ENCODE results near the gene ALDH5A1. TPM values are rescaled to one million over a fixed set of nuclear protein-coding genes. Genes with fewer than 3 reads are reported as not detected.

The ALDH5A1 gene
- polyA plus RNA-seq, 4 donors = 28.9 to 32.8 (median 31.3) TPM

DNA sequence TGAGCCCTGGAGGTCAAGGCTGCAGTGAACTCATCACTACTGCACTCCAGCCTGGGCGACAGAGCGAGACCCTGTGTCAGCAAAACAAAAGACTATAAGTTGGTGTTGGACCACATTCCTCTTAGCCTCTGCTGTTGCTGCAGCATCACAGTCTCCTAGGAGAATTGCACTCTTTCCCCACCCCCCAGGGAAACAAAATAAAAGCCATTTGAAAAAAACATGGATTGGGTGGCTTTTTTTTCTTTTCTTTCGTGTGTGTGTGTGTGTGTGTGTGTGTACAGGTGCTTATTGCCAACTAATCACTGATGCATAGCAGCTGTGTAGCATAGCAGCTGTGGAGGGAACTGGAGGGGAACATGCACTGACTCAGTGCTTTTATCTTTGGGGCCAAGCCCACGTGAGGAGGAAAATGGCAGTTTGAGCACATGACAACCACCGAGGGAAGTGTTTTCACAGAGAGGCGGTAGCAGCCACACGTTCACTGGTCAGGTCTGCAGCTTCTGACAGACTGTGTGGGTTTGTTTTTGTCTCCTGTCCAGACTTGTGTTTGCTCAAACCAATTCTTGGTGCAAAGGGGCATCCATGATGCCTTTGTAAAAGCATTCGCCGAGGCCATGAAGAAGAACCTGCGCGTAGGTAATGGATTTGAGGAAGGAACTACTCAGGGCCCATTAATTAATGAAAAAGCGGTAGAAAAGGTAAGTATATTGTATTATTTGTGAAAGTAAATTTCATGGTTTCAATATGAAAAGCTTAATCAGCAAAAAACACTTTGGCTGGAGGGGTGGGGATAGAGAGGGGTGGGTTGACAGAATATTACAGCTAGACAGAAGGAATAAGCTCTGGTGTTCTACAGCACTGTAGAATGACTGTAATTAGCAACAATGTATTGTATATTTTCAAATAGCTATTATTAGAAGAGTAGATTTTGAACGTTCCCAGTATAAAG, 27.7 kb downstream of the ALDH5A1 start:
- peak; percentile 18 to 44 (median 38) for DNase-seq (ENCODE audit: low read depth in 4 of 4, low spot score in 3 of 4)

DNA sequence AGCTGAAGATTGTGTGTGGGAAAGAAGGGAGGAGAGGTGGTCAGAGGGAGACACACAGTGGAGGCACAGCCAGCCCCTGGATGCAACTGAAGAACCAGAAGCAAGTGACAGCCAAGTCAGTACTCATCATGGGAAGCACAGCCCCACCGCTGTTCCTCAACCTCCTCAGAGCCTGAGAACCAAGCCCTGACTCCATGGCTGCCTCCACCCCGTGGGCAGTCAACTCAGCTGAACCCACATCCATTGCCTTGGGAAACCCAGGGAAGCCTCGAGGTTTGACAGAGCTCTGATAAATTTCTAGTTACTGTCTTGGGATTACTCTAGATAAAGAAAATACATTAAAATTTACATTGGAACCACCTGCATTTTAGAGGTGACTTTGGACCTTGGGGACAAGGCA, 29.6 kb downstream of the ALDH5A1 start:
- DNase-seq (ENCODE audit: low read depth in 4 of 4, low spot score in 3 of 4) = no peak

DNA sequence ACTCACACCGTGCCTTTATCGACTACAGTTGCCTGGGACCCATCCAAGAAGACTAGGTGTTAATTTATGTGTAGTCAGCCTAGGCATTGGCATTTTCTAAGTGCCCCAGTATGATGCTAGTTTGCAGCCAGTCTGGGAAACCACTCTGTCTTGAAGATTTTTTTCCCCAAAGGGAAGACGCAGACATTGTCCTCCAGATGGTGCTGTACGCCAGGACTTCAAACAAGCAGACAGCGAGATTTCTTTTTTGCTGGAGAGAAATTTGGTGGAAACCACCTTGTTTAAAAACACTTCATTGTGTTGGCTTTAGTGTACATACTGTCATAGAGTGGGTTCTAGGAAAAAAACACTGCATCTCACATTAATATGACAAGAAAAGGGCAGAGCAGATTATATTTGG, 30.0 kb downstream of the ALDH5A1 start:
- DNase-seq (ENCODE audit: low read depth in 4 of 4, low spot score in 3 of 4) = peak in 2 of 4 donors; percentile 10 to 25

DNA sequence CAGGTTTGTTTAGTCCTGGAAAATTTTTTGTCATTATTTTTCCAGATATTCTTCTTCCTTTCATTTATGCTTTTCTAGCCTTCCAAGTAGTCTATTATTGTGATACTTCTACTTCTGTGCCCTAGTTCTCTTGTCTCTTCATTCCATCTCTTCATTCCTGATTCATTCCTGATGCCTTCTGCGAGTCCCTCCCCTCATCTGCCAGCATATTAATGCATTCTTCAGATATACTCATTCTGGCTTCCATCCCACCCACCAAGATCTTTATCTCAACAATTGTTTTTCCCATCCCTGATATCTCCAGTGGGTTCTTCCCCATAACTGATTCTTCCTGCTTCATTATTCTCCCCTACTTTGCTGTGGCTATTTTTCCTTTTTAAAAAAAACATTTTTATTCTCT, 35.2 kb downstream of the ALDH5A1 start:
- DNase-seq (ENCODE audit: low read depth in 4 of 4, low spot score in 3 of 4) = no peak

DNA sequence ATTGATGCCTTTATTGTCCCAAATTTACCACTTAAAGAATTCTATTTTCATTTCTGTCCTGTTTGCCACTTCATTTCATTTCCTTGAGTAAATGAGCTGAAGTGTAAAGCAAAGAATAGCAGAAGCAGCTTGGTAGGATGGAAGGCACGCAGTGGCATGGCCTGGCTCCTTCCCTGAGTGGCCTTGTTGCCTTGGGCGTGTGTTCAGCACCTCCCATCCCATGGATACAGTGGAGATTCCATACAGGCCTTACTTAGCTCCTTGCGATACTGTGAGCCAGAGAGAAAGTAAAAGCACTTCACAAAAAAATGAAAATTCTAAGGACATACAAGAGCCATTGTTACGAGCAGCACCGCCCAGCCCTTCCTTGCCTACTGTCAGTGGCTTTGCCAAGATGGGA, 39.6 kb downstream of the ALDH5A1 start:
- no peak for DNase-seq (ENCODE audit: low read depth in 4 of 4, low spot score in 3 of 4)

DNA sequence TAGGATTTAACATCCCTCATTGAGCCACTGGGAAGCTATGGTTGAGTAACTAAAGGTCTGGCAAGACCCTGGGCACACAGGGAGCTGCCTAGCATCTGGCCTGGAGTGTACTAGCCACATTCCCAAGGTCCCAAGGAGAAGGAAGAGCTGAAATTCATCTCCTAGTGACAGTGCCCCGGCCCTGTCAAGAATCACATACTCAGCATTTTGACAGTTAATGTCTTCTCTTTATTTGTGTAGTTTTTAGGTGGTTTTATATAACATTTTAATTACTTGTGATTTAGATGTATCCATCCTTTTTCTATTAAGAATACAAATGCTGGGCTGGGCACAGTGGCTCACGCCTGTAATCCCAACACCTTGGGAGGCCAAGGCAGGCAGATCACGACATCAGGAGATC, 40.4 kb downstream of the ALDH5A1 start:
- no peak for DNase-seq (ENCODE audit: low read depth in 4 of 4, low spot score in 3 of 4)

DNA sequence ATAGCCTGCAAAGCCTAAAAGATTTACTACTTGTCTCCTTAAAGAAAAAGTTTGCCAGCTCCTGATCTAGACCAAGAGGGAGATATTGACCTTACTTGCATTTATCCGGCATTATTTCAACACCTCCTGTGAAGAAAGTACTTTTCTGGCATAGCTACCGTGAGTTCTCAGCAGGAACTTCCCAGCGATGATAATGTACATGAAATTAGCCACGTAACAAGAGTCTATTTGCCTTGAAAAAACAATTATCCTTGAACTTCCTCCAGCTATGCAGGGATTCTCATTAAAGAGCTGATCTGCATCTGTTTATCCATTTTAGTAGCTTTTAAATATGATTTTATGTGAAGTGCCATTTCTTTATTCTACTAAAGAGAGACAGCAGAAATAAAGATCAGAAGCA, 41.7 kb downstream of the ALDH5A1 start:
- no peak for DNase-seq (ENCODE audit: low read depth in 4 of 4, low spot score in 3 of 4)

DNA sequence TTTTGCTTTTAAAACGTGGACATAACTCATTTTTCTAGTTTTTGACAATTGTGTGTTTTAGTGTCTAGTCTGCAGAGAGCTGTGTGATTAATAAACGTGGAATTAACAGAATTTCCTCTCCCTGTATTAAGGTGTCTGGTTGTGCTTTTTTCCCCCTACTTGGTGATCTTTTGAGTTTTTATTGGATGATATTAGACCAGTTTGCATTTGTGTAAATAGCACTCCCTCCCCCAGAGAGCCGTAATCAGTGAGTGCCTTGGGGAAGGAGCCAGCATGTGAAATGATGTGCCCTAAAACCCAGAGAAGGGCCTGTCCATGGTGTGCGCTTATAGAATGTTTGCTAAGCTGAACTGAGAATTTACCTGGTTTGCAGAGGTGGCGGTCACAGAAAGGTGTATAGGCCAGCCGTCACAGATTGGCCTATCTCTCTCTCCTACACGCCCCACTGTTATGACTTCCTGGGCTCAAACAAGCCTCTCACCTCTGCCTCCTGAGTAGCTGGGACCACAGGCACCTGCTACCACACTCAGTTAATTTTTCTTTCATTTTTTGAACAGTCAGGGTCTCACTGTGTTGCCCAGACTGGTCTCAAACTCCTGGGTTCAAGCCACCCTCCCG, 42.4 kb downstream of the ALDH5A1 start:
- DNase-seq (ENCODE audit: low read depth in 4 of 4, low spot score in 3 of 4) = no peak

DNA sequence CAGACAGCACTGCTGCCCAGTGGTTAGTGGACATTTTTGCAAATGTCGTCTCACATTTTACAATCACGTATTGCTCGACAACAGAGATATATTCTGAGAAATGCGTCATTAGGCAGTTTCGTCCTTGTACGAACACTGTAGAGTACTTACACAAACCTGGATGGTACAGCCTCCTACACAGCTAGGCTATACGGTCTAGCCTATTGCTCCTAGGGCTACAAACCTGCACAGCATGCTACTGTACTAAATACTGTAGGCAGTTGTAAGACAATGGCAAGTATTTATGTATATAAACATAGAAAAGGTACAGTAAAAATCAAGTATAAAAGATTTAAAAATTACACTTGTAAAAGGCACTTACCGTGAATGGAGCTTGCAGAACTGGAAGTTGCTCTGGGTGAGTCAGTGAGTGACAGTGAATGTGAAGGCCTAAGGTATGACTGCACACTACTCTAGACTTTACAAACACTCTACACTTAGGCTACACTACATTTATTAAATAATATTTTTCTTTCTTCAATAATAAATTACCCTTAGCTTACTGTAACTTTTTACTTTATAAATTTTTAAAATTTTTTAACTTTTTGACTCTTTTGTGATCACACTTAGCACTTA, 43.1 kb downstream of the ALDH5A1 start:
- DNase-seq (ENCODE audit: low read depth in 4 of 4, low spot score in 3 of 4) = no peak

DNA sequence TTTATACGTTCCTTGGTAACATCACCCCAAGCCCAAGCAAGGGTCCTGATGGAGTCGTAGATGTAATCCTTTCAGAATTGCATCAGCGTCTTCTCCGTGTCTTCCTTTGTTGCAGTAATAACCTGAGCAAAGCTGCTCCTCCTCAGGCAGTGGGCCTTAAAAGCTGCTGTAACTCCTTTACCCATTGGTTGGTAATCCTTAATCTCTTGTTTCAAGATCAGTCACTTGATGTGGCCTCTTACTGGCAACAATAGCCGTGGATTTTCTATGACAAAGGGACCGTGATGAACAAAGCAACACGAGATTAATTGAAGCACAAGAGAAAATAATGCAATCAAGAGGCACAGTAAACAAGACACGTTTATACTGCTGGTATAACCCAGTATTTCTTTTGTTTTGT, 44.6 kb downstream of the ALDH5A1 start:
- no peak for DNase-seq (ENCODE audit: low read depth in 4 of 4, low spot score in 3 of 4)

DNA sequence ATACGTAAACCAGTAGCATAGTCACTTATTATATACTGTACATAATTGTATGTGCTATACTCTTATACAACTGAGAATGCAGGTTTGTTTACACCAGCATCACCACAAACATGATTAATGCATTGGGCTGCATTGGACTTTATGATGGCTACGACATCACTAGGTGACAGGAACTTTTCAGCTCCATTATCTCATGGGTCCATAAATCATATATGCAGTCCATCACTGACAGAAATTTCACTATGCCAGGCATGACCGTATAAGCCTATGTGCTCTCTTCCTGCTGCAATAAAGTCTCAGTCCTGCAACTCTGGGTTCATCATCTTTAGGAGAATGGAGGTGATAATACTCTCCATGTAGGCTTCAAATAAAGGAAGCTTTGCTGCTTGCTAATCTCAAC, 45.4 kb downstream of the ALDH5A1 start:
- no peak for DNase-seq (ENCODE audit: low read depth in 4 of 4, low spot score in 3 of 4)

DNA sequence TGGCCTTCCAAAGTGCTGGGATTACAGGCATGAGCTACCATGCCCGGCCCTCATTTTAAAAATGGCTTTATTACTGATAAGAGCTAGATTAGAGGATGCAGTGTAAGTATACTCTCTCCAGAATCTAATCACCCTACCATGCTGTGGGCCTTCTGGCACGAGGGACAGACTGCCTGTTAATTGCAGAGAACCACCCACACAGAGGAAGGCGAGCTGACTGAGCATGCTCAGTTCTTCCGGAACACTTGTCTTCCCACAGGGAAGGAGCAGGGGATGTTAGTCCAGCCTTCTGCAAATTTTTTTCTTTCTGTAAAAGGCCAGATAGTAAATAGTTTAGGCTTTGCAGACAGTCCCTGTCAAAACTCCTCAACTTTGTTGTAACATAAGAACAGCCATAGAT, 48.9 kb downstream of the ALDH5A1 start:
- DNase-seq (ENCODE audit: low read depth in 4 of 4, low spot score in 3 of 4) = no peak

DNA sequence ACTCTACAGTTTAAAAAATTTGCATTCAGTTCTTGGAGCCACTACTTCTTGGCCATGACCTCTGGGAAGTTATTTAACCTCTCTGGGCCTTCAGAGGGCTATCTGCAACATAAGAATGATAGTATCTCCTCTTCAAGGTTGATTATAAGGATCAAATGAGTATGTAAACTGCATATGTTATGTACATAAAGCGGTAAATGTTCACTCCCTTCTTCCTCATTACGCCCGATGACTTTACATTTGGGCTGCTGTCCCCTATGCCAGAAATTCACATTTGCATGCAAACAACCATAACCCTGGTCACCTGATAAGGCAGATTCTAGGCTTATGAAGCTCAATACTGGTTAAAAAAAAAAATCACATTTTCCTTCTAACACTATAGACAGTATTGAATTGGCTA, 50.4 kb downstream of the ALDH5A1 start:
- no peak for DNase-seq (ENCODE audit: low read depth in 4 of 4, low spot score in 3 of 4)

DNA sequence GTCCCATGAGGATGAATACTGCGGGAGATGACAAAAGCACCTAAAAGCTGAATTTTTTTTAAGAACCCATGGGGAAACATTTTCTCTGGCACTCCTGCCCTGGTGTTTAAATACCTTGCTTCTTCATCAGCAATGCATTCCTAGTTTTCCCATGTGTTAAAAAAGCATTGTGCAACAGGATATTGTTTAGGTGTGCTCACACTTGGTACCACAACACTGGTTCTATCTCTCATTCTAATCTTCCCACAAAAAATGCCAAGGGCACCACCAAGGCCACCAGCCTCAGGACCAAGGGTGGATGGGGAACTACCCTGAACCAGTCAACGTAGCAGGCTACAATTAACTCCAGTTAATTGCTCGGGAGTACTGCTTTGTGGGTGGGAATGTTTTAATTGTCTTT, 50.9 kb downstream of the ALDH5A1 start:
- DNase-seq (ENCODE audit: low read depth in 4 of 4, low spot score in 3 of 4) = no peak

DNA sequence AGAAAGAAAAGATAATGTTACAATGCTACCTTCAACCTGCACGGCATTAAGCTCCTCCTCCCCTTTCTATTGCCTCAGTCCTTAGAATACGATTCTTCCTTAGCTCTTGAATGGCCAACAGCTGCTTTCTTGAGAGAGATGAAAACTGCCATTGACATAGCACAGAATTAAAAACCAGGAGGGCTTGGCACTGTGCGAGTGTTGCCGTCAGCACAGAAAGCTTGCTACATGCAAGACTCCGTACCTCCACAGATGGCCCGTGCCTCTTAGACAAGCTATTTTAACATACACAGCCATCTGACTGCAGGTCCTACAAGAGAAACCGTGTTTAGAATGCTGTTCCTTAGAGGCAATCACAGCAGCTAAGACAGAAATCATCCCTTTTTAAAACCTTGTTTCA, 51.7 kb downstream of the ALDH5A1 start:
- no peak for DNase-seq (ENCODE audit: low read depth in 4 of 4, low spot score in 3 of 4)

DNA sequence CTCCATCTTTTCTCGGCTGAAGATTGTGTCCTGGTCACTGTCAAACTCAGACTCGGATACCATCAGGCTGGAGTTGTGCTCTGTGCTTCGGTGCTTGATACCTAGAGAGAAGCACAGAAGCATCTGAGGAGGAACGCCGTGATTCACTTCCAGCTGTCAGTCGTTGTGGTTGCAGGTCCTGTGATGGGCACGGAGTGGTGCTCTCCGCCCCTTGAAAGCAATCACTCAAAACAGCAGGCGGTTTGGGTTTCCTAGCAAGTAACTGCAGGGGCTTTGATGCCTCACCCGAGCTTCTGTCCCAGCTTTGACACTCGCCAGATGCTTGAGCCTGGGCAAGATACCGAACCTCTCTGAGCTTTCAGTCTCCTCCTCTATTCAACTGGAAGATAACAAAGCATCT, 52.5 kb downstream of the ALDH5A1 start:
- peak in 1 of 4 donors; percentile 5 for DNase-seq (ENCODE audit: low read depth in 4 of 4, low spot score in 3 of 4)

DNA sequence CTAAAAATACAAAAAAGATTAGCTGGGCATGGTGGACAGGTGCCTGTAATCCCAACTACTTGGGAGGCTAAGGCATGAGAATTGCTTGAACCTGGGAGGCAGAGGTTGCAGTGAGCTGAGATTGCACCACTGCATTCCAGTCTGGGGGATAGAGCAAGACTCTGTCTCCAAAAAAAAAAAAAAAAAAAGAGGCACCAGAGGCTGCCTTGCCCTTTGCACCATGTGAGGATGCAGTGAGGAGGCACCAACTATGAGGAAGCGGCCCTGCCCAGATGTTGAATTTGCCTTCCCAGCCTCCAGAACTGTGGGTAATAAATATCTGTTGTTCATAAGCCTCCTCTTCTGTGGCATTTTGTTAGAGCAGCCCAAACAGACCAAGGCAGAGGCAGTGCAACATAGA, 54.4 kb downstream of the ALDH5A1 start:
- no peak for DNase-seq (ENCODE audit: low read depth in 4 of 4, low spot score in 3 of 4)

DNA sequence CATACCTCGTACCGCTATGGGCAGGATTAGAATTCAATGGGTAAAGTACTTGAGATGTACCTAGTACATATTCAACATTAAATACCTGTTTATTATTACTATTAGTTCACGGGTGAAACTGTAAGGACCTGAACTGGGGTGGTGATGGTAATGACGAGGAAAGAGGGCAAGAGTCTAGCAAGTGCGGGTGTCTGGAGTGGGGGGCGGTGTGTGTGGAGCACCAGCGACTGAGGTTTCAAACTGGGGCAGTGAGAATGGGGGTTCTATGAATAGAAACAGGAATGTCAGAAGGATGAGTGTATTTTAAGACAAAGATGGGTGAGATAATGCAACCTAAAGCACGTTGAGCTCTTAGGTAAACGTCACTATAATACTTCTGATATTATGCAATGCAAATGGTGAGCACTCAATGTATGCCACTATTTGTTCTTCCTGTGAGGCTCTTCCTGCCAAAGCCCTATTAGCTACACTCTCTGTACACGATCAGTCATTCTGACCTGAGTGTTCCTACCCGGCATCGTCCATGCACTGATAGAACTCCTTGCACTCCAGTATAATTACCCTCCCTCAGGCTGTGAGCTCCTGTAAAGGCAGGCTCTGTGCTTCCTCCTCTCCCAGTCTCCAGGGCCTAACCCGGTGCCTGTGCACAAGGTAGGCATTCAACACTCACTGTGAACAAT, 55.0 kb downstream of the ALDH5A1 start:
- DNase-seq (ENCODE audit: low read depth in 4 of 4, low spot score in 3 of 4) = no peak

DNA sequence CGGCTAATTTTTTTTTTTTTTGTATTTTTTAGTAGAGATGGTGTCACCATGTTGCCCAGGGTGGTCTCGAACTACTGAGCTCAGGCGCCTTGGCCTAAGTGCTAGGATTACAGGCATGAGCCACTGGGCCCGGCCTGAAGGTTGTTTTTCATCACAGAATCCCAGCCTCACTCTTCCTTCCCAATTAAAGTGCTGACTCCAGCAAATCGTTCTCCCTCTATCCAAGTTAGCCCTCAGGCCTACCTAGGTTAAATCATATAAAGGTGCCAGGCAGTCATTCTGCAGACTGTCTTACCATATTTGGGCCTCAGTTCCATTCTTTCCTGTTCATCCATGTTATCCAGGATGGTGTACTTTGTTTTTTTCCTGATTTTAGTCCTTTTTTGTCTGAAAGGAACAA, 56.4 kb downstream of the ALDH5A1 start:
- no peak for DNase-seq (ENCODE audit: low read depth in 4 of 4, low spot score in 3 of 4)

DNA sequence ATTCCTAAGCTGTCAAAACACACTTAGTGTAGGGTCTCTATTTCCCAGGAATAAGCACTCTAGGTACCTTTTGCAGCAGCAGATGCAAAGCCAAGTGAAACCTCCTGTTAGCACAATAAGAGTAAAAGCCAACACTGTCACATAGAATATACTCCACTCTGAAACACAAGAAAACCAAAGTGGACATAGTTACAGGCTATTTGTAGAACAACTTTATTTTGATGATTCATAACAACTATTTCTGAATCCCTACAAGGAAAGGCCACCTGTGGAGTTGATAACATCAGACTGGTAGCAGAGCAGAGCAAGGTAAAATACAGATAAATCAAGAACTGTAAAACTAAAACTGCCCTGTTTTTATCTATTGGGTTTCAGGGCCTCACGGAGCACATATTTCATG, 59.7 kb downstream of the ALDH5A1 start:
- no peak for DNase-seq (ENCODE audit: low read depth in 4 of 4, low spot score in 3 of 4)

DNA sequence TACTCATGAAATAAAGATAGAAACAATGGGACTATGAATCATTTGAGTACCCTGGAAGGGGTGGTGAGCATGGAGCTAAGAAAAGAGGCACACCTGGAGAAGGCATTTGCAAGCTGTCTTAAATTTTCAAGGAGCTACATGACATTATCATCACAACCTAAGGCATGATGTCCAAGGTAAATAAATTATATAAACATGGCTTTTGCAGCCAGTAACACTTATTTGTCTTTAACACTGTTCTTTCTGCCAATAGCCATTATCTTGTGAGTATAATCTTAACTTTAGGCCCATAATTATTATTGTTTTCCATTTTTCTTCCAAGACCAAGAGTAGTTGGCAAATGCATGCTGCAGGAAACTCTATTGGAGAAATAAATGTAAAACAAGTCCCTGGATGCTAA, 63.7 kb downstream of the ALDH5A1 start:
- DNase-seq (ENCODE audit: low read depth in 4 of 4, low spot score in 3 of 4) = no peak
